Measurements from ENCODE around the gene SIK2.

- TF ChIP-seq CTCF (IDR thresholded peaks at IDR 0.05; ENCODE audit: insufficient read depth, low read depth, low read length): no peak
- TF ChIP-seq EZH2 (IDR thresholded peaks at IDR 0.05; ENCODE audit: insufficient read depth, low read length): no peak
Measured at GRCh38 chr11:111635706-111636045, 33.4 kb downstream of the SIK2 start.
